GM12891 (cell line): ENCODE data around the gene RELCH.

ENCODE experiments used
- PAX5 ChIP-seq: IDR thresholded peaks from 2 replicates; pipeline ENCODE4 v1.6.1; 2011; ENCODE audit warnings: low read length, moderate library complexity, mild to moderate bottlenecking; ENCODE audit not compliant: insufficient read depth, severe bottlenecking
- POLR2A ChIP-seq: IDR thresholded peaks from 2 replicates; pipeline ENCODE4 v1.6.1; 2011; ENCODE audit warnings: low read depth, low read length, control low read depth
- POLR2AphosphoS5 ChIP-seq: IDR thresholded peaks from 2 replicates; pipeline ENCODE4 v1.6.1; 2011; ENCODE audit warnings: low read depth, low read length, control low read depth
- POU2F2 ChIP-seq: IDR thresholded peaks from 2 replicates; pipeline ENCODE4 v1.6.1; 2011; ENCODE audit warnings: low read depth, mild to moderate bottlenecking, control low read depth, low read length, moderate library complexity
- SPI1 ChIP-seq: IDR thresholded peaks from 2 replicates; pipeline ENCODE4 v1.6.1; 2011; ENCODE audit warnings: low read depth, low read length, control low read depth
- TAF1 ChIP-seq: IDR thresholded peaks from 2 replicates; pipeline ENCODE4 v1.6.1; 2011; ENCODE audit warnings: low read depth, low read length, control low read depth

DNA sequence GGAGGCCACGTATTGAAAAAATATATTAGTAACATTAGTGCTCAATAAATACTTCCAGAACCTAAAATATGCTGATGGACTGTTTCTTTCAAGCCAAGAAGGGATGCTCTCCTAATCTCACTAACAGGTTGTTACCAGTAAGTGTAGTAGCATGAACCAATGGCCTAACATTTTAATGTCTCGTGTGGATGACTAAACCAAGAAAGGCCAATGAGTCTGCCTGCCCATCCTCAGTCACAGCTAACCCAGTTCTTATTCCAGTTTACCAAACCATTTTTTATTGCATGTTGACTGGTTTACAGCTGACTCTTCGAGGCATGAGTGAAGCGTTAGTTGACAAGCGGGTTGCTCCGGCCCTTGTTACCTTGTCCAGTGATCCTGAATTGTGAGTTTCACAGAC, 93.0 kb downstream of the RELCH start:
- no peak for TF ChIP-seq POLR2AphosphoS5
- TF ChIP-seq POLR2A, result no peak
- TF ChIP-seq TAF1, result no peak
- no peak for TF ChIP-seq POU2F2
- TF ChIP-seq SPI1, result no peak
- TF ChIP-seq PAX5, result no peak
